Putamen (tissue), 1 donor: ENCODE results near the gene ATRN.

Source experiments
- DNase-seq: peaks from one replicate; pipeline ENCODE4 v3.0.0-alpha.2; 2016; ENCODE audit warnings: low spot score

Gene ATRN

DNA sequence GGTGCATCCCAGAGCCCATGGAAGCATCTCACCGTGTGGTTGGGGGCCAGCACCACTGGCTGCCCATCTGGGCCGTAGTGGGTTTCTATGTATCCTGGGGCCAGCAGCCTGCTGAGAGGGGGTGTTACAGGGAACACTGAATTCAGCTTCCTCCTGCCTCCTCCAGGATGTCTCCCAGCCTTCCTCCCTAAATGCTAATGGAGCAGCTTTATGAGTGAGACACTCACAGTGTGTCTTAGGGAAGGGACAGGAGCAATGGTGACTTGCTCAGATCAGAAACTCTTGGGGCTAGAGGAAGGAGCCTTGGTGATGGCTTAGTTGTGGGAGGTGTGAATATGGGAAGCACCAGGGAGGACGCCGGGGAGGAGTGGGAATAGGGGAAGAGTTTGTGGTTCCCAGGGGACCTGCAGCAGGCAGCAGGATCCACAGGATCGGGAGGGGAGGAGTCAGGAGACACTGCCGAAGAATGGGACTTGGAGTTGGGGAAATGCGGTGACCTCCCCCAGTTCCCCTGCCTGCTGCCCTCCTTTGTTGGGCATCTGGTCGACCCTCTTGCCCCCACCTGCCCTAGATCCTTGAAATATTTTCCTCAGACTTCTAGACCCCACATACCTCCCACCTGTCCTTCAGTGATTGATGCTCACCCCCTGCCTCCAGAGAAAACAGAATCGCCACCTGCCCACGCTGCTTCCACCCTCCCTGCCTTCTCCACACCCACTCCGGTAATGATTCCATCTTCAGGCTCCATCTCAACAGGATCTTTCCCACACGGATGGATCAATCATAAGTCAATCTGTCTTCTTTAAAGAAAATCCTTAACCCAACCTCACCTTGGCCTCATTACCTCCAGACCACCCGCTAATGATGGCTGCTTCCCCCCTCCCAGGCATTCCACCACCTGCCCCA lies 204.4 kb downstream of the ATRN start:
- DNase-seq, result no peak

DNA sequence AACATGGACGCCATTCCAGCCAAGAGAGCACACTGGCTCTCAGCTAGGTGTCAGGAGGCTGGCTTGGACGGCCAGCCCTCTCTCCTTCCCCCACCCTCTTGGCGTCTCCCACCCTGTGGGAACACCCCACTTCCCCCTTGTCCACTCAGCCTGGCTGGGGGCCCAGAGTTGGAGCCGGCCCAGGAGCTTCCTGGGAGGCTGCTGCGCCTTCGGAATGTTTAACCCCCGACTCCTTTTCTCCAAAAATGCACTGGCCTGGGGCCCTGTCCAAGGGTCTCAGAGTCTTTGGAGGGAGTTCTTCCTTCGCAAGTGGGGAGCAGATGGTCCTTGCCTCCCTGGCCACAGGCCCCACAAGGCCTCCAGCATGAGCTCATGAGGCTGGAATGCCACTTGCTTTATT lies 206.9 kb downstream of the ATRN start:
- peak; percentile 23 for DNase-seq

DNA sequence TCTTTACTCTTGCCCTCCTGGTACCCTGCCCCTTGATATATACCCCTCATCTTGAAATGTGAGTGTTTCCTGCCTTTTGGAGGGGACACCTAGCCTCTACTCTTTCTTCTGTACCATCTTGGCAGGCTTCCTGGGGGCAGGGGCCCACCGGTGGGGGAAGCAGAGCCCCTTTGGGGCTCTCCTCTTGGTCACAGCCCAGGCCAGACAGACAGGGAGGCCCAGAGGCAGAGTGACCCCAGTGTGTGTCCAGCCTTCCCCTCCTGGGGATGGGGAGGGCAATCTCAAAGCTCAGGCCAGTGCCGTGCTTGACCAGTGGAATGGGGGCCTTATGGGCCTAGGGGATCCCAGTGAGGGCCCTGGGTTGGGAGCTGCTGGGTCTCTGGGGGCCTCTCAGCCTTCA lies 207.4 kb downstream of the ATRN start:
- no peak for DNase-seq

DNA sequence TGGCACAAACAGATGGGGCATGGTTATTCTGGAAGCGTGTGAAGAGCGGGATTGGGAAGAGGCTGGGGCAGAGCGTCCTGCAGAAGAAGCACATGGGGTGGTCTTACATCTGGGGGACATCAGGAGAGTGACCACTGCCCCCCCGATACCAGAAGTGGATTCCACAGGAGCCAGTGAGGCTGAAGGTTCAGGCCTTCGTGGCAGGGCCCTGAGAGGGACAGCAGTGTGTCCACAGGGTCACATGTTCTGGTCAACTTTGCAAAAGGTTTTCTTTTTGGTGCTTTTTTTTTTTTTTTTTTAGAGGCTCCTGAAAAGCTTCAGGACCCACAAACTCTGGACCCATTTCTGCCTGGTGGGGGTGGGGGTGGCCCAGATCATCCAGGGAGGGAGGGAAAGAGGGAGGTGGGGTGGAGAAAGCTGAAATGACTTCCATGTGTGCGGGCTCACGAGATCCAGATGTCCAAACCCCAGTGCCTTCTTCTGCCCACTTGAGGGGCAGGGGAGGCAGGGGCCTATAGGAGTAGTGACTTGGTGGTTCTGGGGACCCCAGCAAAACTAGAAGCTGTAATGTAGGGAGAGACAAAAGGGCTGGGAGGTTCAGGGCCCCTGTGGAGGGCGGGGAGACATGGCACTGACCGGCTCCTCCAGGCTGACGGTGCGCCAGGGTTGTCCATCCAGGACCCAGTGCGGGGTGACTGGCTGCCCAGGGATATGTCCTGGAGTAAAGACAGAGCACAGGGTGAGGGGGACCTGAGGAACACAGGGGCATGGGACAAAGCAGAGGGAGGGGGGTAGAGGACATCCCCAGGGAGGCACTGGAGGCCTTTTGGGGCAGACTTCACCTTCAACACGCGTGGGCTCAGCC lies 208.3 kb downstream of the ATRN start:
- DNase-seq, result no peak

DNA sequence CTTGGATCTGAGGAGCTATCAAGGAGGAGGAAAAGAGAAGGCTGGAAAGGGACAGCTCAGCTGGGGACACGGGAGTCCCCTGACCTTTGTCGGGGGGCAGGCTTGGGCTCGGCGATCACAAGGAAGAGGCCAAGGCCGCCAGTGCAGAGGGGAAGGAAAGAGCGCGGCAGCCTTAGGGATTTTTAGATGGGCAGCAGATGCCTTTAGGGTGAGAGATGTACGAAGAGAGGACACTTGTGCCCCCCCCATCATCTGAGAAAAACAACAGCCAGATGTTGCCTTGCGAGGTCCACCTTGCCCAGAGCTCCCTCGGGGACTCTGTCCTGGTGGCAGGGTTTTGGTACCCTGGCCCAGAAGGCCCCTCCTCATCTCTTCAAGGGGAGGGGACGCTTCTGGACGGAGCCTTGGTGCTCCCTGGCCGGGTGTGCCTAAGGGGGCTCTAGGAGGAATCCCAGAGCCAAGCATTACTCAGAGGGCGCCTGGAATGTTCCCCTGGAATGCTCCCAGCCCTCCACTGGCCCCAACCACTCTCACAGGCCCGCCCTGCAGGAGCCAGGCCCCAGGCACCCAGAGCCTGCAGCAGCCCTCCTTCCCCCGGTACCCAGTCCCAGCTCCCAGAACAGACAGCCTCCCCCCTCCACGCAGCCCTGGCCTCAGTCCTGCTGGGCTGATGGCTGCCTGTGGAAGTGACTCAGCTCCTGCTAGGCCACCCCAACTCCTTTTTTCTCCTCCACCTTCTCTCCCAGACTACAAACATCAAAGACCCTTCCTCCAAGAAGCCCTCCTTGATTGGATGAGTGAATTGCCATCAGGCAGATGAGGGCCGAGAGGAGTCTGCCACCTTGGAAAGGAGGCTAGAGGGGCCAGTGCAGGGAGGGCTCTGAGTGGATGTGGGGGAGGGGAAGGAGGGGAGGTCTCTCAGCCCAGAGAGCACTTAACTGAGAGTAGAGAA lies 209.2 kb downstream of the ATRN start:
- DNase-seq, result no peak

DNA sequence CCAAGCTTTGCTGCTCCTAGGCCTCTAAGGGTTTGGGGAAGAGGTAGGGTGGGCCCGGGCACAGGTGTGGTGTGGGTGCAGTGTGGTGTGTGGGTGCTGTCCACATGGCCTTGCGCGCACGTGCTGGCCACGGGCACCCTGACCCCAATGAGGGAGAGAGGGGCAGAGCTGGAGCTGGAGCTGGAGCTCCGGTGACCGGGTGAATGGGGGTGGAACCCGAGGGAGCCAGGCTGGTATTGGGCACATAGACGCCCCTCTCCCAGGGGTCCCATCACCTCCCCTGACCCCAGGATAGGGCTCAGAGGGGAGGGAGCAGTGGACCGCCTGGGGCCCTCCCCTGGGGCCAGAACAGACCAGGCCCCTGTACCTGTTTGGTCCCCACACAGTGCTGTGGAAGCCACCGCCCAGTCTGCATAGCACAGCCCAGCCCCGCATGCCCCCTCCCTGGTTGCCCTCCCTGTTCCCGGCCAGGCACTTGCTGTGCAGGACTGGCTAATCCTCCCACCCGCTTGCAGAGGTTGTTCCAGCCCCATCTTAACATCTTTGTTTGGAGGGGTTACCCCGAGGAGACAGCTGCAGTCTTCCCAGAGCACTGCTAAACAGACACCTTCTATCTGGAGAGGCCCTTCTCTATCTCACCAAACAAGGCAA lies 210.0 kb downstream of the ATRN start:
- DNase-seq, result no peak

DNA sequence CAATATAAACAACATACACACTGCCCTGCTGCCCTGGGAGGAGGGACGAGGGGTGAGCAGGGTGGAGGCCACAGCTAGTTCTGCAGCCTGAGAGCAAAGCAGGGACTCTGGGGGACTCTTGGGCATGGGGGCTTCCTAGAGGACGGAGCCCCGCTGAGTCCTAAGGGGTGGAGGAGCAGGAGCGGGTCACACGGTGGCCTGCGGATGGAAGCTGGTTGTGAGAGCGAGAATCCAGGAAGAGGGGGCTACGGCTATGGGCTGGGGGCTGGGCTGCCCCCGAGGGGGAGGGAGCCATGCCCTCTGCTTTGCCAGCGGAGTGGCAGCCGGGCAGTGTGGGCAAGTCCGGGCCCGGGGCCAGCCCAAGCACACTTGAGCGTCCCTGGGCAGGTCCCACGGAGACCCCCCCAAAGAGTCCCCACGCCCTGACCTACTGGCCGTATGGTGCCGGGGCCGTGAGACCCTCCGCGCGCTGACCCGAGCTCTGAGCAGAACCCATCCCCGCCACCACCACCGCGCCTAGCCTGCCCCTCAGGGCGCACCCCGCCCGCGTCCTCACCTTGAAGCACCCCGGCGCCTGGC lies 210.6 kb downstream of the ATRN start:
- DNase-seq, result no peak

DNA sequence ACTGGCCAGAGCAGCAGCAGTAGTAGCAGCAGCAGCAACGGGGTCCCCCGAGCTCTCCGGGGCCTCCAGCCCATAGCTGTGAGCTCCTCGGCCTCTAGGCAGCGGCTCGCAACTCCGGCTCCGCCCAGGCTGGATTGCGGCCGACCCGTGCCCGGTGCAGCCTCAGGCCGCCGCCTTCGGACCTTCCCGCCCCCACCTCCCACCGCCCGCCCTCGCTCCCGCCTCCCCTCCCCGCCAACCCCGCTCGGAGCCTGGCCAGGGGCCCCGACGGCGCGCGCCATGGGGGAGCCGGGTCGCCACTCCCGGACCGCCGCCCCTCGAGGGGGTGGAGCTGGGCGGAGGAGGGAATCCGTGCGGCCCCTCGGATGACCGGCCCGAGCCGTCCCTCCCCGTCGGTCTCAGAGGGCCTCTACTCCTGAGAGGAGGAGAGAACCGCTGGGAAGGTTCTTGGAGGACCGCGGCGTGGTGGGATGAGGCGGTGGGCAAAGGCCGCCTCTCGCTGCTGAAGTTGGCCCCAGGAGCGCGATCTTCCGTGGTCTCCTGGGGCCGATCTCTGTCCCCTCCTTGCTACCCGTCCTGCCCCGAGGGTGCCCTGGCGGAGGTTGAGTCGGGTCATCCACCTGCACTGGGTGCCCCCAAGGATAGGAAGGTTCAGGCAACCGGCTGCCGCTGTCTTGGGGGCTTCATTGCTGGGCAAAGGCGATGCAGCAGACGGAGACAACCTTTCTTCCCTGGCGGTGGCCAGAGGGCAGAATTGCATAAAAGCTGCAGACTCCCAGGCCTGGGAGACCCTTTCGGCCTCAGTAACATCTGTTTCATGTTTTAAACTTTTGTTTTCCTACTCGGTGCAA lies 211.3 kb downstream of the ATRN start, which contains the start of gene ADAM33:
TSS of gene ADAM33 (minus strand) at position 80 of the 851 bp plus-strand sequence. CDS start at position 74, 6 bp downstream.
- DNase-seq, result no peak

DNA sequence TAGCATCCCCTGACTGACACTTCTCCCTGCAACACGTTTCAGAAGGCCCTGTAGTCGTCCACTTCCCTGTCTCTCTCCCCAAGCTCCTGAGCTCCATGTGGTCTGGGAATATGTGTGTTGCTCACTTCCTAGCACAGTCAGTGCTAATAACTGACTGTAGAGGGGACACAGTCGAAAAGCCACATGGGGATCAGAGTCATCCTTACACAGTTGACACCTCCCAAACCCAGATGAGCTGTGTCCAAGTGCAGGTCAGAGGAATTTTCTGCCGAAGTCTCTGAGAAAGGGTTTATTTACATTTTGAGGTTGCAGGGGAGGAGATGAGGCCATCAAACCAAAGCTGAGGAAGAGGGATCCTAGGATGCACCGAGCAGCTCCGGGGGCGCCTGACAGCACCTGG lies 214.5 kb downstream of the ATRN start:
- DNase-seq, result no peak

DNA sequence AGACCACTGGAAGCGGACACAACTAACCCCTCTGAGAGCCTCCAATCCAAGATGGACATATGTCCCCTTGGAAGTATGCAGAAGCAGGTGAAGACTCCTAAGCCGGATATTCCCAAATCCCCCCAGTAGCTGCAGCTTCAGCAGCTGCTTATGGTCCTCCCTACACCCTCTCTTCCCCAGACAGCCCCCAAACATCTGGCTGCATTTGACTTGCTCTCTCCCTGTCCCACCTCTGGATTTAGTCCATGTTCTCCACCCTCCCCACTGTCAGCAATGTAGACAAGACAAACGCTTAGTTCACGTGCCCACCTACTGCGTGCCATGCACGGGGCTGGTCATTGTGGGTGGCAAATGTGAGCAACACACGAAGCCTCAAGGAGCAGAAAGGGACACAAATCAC lies 215.6 kb downstream of the ATRN start:
- DNase-seq, result no peak

DNA sequence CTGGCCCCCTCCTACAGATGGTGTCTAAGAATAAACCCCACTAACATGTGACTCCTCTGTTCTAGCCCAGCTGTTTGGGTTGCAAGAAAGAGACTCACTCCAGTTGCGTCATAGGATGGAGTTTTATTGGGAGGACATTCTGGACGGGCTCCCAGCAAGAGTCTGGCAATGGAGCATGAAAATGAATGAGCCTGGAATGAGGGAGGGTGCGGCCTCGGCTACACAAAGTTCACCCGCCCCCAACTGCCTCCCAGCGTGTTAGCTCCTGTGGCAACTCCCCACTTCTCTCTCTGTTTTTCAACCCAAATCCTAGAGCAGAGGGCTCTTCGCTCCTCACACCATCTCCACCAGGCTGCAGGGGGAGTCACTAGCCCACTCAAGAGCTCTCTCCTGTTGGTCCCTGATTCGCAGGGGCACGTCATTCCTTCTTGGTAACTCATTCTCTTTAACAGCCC lies 216.1 kb downstream of the ATRN start:
- DNase-seq, result peak; percentile 62

DNA sequence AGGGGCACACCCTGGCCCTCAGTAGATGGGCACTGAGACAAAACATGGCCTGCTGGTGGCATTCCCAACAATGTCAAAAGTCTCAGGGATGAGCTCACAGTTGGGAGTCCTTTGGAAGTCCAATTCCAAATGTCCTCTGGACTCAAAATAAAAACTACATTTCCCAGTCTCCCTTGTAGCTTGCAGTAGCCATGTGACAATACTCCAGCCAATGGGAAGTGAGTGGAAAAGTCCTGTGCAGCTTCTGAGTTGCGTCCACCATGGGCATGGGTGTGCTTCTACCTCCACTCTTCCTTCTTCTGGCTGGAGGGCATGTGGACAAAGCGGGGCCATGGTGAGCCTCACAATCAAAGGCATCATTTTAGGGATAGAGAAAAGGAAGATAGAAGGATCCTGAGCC lies 216.8 kb downstream of the ATRN start:
- DNase-seq, result no peak

DNA sequence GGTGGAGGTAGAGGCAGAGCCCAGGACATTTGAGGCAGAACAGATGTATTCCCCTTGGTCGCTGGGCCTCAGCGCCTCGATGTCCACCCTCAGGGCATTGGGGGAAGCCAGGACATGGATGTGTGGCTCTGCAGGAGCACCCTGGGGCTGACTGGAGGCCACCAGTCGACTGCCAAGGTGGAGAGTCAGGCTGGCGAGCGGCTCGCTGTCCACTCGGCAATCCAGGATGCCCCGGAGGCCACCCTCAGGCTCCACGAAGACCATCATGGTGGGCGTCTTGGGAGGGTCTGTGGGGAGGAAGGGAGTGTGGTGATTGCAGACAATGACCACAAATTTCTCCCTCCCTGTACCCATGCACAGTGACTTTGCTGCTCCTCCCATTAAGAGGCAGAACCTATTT lies 219.2 kb downstream of the ATRN start:
- no peak for DNase-seq

DNA sequence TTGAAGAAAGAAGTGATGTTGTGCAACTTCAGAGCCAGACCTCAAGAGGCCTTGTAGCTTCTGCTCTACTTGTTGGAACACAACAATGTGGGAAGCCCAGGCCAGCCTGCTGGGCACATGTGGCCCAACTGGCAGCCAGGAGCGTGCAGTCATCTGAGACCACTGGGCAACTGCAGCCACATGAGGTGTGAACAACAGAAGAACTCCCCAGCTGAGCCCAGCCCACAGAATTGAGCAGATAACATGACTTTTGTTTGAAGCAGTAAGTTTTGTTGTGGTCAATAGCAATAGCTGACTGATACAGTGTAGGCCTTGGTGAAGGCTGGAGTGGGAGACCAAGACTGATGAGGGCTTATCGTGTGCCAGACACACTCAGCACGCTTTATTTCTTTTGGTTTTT lies 219.6 kb downstream of the ATRN start:
- DNase-seq, result no peak

DNA sequence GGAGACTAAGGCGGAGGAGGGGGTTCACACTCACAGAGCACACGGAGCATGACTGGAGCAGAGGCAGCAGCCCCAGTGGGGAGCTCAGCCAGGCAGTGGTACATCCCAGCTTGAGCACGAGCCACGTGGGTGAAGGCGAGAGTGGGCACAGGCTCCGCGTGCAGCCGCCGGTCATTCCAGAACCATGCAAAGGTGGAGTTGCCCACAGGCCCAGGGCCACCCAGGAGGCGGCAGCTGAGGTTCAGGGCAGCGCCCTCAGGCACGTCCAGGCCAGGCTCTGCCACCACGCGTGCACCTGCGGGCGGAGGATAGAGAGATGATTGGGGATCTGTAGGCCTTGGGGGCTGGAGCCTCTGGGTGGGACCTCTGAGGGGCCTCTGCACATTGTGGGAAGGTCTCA lies 220.5 kb downstream of the ATRN start:
- DNase-seq, result no peak

DNA sequence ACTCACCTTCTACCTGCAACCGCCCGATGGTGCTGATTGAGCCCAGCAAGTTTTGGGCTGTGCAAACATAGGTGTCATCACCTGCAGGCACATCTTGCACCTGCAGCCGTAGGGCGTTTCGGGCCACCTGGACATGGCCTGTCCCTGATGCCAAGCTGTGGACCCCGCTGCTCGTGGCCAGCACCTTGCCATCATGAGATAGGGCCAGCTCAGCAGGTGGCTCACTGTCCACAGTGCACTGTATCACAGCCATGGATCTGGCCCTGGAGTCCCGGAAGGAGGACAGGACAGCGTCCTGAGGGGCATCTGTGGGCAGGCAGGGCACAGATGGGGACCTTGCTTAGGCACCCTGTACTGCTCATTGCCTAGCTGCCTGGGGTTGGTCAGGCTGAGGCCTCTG lies 221.1 kb downstream of the ATRN start:
- no peak for DNase-seq

DNA sequence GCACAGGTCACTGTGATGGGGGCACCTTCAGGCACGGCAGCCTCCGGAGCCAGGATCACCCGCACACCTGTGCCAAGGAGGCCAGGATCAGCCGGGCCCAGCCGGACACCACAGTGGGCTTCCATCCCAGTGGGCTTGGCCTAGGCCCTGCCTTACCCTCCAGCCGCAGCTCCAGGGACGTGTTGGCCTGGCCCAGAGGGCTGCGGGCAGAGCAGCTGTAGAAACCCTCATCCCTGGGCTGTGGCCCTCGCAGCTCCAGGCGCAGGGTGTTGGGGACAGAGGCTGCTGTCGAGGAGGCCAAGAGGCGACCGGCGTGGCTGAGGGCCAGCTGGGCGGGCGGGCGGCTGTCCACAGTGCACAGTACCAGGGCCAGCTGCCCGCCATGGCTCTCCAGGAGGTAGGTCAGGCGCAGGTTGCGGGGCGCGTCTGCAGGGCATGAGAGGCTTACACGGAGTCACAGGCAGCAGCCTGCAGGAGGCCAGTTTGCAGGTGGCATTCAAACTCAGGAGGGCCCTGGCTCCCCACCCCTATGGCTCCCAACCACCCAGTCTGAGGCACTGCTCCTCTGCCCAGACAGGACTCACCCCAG lies 222.0 kb downstream of the ATRN start:
- no peak for DNase-seq

DNA sequence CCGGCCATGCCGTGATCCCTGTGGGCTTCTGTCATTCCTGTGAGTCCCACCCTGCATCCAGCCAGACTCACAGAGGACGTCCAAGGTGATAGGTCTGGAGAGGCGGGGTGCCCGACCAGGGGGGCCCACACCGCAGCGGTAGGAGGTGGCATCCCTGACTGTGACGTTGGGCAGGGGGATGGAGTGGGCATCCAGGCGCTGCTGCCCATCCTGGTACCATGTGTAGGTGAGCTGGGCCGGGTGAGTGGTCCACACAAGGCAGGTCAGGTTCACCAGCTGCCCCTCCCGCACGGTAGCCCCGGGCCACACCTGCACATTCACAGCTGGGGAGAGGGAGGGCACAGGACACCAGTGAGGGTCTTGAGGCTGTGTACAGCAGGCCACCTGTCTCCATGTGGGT lies 222.6 kb downstream of the ATRN start:
- no peak for DNase-seq

DNA sequence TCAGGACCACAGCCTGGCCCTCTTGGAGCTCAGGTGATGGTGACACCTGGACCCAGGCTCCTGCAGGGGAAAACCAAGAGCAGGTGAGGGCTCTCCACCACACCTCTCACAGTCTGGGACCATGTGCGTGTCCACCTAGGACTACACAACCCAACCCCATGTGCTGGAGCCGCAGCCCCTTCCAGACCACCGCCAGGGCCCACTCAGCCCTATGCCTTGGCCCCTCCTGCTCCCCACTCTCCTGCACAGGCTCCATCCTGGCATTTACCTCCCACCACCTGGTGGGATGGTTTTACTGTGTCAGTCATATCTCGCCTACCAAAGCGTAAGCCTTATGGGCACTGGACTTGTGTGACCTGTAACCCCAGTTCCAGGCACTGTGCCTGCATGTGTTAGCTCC lies 224.0 kb downstream of the ATRN start:
- no peak for DNase-seq

DNA sequence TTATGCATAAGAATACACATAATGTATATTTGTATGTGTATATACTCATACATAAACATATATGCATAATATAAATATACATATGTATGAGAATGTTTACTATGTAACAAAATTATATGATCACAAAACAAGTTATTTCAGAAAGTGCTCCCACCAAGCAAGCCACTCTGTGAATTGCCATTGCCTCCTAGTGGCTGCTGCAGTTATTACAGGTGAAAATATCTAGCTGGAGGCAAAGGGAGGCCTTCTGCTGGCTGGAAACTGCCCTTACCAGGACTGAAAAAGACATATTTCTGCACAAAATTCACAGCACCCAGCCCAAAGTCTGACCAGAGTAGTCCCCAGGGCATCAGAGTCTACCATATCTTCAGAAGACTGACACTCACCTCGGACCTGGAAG lies 225.4 kb downstream of the ATRN start:
- DNase-seq, result no peak
